ENCODE results near the gene SETD7.
A peak's percentile ranks its signal among the peaks of the same experiment; 100 is the strongest.

Gene SETD7

GRCh38 chr4:139547979-139548378, 8.0 kb downstream of the SETD7 start:
- DNase-seq, result no peak

GRCh38 chr4:139540632-139541031, 15.4 kb downstream of the SETD7 start:
- DNase-seq, result no peak

- no peak for DNase-seq
Observed at GRCh38 chr4:139540161-139540560, 15.9 kb downstream of the SETD7 start.

GRCh38 chr4:139537292-139537691, 18.7 kb downstream of the SETD7 start:
- DNase-seq, result no peak

GRCh38 chr4:139535871-139536234, 20.2 kb downstream of the SETD7 start:
- no peak for DNase-seq

GRCh38 chr4:139535228-139535870, 20.7 kb downstream of the SETD7 start:
- no peak for DNase-seq

GRCh38 chr4:139534287-139534950, 21.6 kb downstream of the SETD7 start:
- no peak for DNase-seq

GRCh38 chr4:139533511-139533910, 22.5 kb downstream of the SETD7 start:
- DNase-seq, result no peak

- no peak for DNase-seq
Observed at GRCh38 chr4:139532947-139533346, 23.1 kb downstream of the SETD7 start.

GRCh38 chr4:139530833-139531427, 25.1 kb downstream of the SETD7 start:
- peak; percentile 71 for DNase-seq

GRCh38 chr4:139528377-139529005, 27.5 kb downstream of the SETD7 start:
- peak; percentile 25 for DNase-seq

GRCh38 chr4:139526928-139527327, 29.1 kb downstream of the SETD7 start:
- no peak for DNase-seq

- DNase-seq, result no peak
Observed at GRCh38 chr4:139525414-139525813, 30.6 kb downstream of the SETD7 start.

- no peak for DNase-seq
Observed at GRCh38 chr4:139524062-139524631, 31.9 kb downstream of the SETD7 start.

- DNase-seq, result no peak
Observed at GRCh38 chr4:139523076-139523475, 32.9 kb downstream of the SETD7 start.

- DNase-seq, result no peak
Observed at GRCh38 chr4:139522457-139522856, 33.6 kb downstream of the SETD7 start.

- no peak for DNase-seq
Observed at GRCh38 chr4:139521754-139522401, 34.1 kb downstream of the SETD7 start.

GRCh38 chr4:139515531-139515958, 40.5 kb downstream of the SETD7 start:
- no peak for DNase-seq

GRCh38 chr4:139514382-139515059, 41.5 kb downstream of the SETD7 start:
- DNase-seq, result no peak

GRCh38 chr4:139511320-139511719, 44.7 kb downstream of the SETD7 start:
- DNase-seq, result no peak

- no peak for DNase-seq
Observed at GRCh38 chr4:139509727-139510410, 46.1 kb downstream of the SETD7 start.
